WTC11 (cell line): ENCODE results near the gene SCNN1B. TPM values are rescaled to one million over a fixed set of nuclear protein-coding genes. Genes with fewer than 3 reads are reported as not detected.

Experiments
- ATAC-seq: fragments of 200-7000 bp; cut with Tn5 transposase; 2 replicates; pipeline ENCODE4 v1.10.0; 2021; ENCODE audit warnings: mild to moderate bottlenecking, moderate library complexity
- CTCF ChIA-PET: fragments of 300-600 bp; sonication (Branson Sonifier 250); formaldehyde crosslinking; loops from one replicate; lab custom pipeline; 2021; ENCODE audit warnings: antibody characterized with exemption; lab: Charles Lee
- POLR2A ChIA-PET: fragments of 350-600 bp; sonication (Branson Sonifier 250); formaldehyde crosslinking; loops from one replicate; lab custom pipeline; 2021; ENCODE audit warnings: antibody characterized with exemption; lab: Charles Lee
- DNase-seq: peaks from one replicate; pipeline ENCODE4 v3.0.0; 2021; ENCODE audit warnings: low spot score
- H3K27ac Mint-ChIP-seq: 2 replicates; pipeline ENCODE4 v1.8.0; 2021; ENCODE audit warnings: mixed read lengths
- H3K27me3 Mint-ChIP-seq: 2 replicates; pipeline ENCODE4 v1.8.0; 2021; ENCODE audit warnings: low read depth, mild to moderate bottlenecking, moderate library complexity, mixed read lengths
- H3K36me3 Mint-ChIP-seq: 2 replicates; pipeline ENCODE4 v1.8.0; 2021; ENCODE audit warnings: mixed read lengths
- H3K4me1 Mint-ChIP-seq: 2 replicates; pipeline ENCODE4 v1.8.0; 2022; ENCODE audit warnings: mixed read lengths
- H3K4me3 Mint-ChIP-seq: 2 replicates; pipeline ENCODE4 v1.8.0; 2021; ENCODE audit warnings: mild to moderate bottlenecking, moderate library complexity, mixed read lengths
- H3K9me3 Mint-ChIP-seq: 2 replicates; pipeline ENCODE4 v1.8.0; 2021; ENCODE audit warnings: mixed read lengths
- AFF4 ChIP-seq: sonication (generic); formaldehyde crosslinking; IDR thresholded peaks from 2 replicates; pipeline ENCODE4 v1.8.1; 2023; ENCODE audit warnings: mild to moderate bottlenecking, missing genetic modification reagents, borderline replicate concordance
- ATF3 ChIP-seq: sonication (generic); formaldehyde crosslinking; conservative IDR thresholded peaks from 2 replicates; pipeline ENCODE4 v1.8.1; 2022; ENCODE audit warnings: mild to moderate bottlenecking, missing genetic modification reagents
- ESRRA ChIP-seq: sonication (generic); formaldehyde crosslinking; IDR thresholded peaks from 2 replicates; pipeline ENCODE4 v1.8.1; 2022; ENCODE audit warnings: mild to moderate bottlenecking, missing genetic modification reagents, borderline replicate concordance
- ETV6 ChIP-seq: sonication (generic); formaldehyde crosslinking; IDR thresholded peaks from 2 replicates; pipeline ENCODE4 v1.8.1; 2022; ENCODE audit warnings: mild to moderate bottlenecking, missing genetic modification reagents
- IRF2 ChIP-seq: sonication (generic); formaldehyde crosslinking; IDR thresholded peaks from 2 replicates; pipeline ENCODE4 v1.8.0; 2022; ENCODE audit warnings: low read depth, missing genetic modification reagents, borderline replicate concordance
- KAT7 ChIP-seq: sonication (generic); formaldehyde crosslinking; IDR thresholded peaks from 2 replicates; pipeline ENCODE4 v1.8.1; 2023; ENCODE audit warnings: missing genetic modification reagents, mild to moderate bottlenecking, borderline replicate concordance
- MYBL2 ChIP-seq: sonication (generic); formaldehyde crosslinking; IDR thresholded peaks from 2 replicates; pipeline ENCODE4 v1.8.1; 2023; ENCODE audit warnings: mild to moderate bottlenecking, moderate library complexity, missing genetic modification reagents
- NFE2L1 ChIP-seq: sonication (generic); formaldehyde crosslinking; IDR thresholded peaks from 2 replicates; pipeline ENCODE4 v1.8.1; 2023; ENCODE audit warnings: missing genetic modification reagents
- RELA ChIP-seq: sonication (generic); formaldehyde crosslinking; IDR thresholded peaks from 2 replicates; pipeline ENCODE4 v1.8.1; 2022; ENCODE audit warnings: missing genetic modification reagents, mild to moderate bottlenecking, borderline replicate concordance
- SP1 ChIP-seq: sonication (generic); formaldehyde crosslinking; conservative IDR thresholded peaks from 2 replicates; pipeline ENCODE4 v1.8.1; 2022; ENCODE audit warnings: missing genetic modification reagents
- STAT6 ChIP-seq: sonication (generic); formaldehyde crosslinking; conservative IDR thresholded peaks from 2 replicates; pipeline ENCODE4 v1.8.1; 2023; ENCODE audit warnings: mild to moderate bottlenecking, low read depth, missing genetic modification reagents, moderate library complexity
- TCF7 ChIP-seq: sonication (generic); formaldehyde crosslinking; IDR thresholded peaks from 2 replicates; pipeline ENCODE4 v1.8.0; 2022; ENCODE audit warnings: mild to moderate bottlenecking, low read depth, missing genetic modification reagents, moderate library complexity
- TEAD4 ChIP-seq: sonication (generic); formaldehyde crosslinking; IDR thresholded peaks from 2 replicates; pipeline ENCODE4 v1.8.0; 2022; ENCODE audit warnings: mild to moderate bottlenecking, missing genetic modification reagents
- ZNF121 ChIP-seq: sonication (generic); formaldehyde crosslinking; IDR thresholded peaks from 2 replicates; pipeline ENCODE4 v1.8.0; 2023; ENCODE audit warnings: missing genetic modification reagents
- total RNA-seq: library from RNA; stranded (reverse); gene quantifications from 3 replicates; pipeline ENCODE4 v1.2.3, GENCODE V29; 2021
- TF ChIP-seq, protein P1 (sequence below): sonication (generic); formaldehyde crosslinking; IDR thresholded peaks from 2 replicates; pipeline ENCODE4 v1.8.0; 2022; ENCODE audit warnings: missing genetic modification reagents
- TF ChIP-seq, protein P2 (sequence below): sonication (generic); formaldehyde crosslinking; IDR thresholded peaks from 2 replicates; pipeline ENCODE4 v1.8.0; 2022; ENCODE audit warnings: mild to moderate bottlenecking, missing genetic modification reagents
- TF ChIP-seq, protein P3 (sequence below): sonication (generic); formaldehyde crosslinking; IDR thresholded peaks from 2 replicates; pipeline ENCODE4 v1.8.0; 2022; ENCODE audit warnings: mild to moderate bottlenecking, missing genetic modification reagents
- TF ChIP-seq, protein P4 (sequence below): sonication (generic); formaldehyde crosslinking; IDR thresholded peaks from 2 replicates; pipeline ENCODE4 v1.8.1; 2023; ENCODE audit warnings: mild to moderate bottlenecking, moderate library complexity, missing genetic modification reagents

SCNN1B gene
- total RNA-seq, 1 experiment from 2014 or later, result 4.8 TPM

DNA sequence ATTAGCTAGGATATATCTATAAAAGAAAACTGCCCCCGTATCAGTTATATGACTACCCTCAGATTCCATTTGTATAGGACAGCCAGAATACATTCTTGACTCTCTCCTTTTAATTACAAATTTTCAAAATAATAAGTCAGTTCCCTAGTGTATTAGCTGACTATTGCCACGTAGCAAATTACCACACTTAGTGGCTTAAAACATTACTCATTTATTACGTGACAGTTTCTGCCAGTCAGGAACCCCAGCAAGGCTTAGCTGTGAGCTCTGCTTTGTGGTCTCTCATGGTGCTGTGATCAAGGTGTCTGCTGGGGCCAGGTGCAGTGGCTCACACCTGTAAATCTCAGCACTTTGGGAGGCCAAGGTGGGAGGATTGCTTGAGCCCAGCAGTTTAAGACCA is 13.9 kb upstream of the SCNN1B start:
- no peak for ATAC-seq
- no peaks in the 10 kb centered on the region for H3K9me3 Mint-ChIP-seq
- no peak for DNase-seq
- H3K4me3 Mint-ChIP-seq, result no peak overlapping the region
- no peaks in the 10 kb centered on the region for H3K27me3 Mint-ChIP-seq
- ChIA-PET POLR2A (no interaction called here), CTCF (interaction anchor here (0.6 to 1.5 kb wide), 2 partner anchors 107 to 147 kb away, joined by 3 read pairs; no protein-coding TSS in a partner anchor)
- no peaks in the 10 kb centered on the region for H3K36me3 Mint-ChIP-seq
- H3K27ac Mint-ChIP-seq, result no peak overlapping the region
- H3K4me1 Mint-ChIP-seq, result no peaks in the 10 kb centered on the region
- TF ChIP-seq ATF3 (CRISPR knock-in tag) (no peak), KAT7 (CRISPR knock-in tag) (no peak), TCF7 (CRISPR knock-in tag) (no peak), SP1 (CRISPR knock-in tag) (no peak), ETV6 (CRISPR knock-in tag) (no peak), RELA (CRISPR knock-in tag) (no peak), NFE2L1 (CRISPR knock-in tag) (no peak), ZNF121 (CRISPR knock-in tag) (no peak), ESRRA (CRISPR knock-in tag) (no peak), TEAD4 (CRISPR knock-in tag) (no peak), MYBL2 (CRISPR knock-in tag) (no peak), IRF2 (CRISPR knock-in tag) (no peak), AFF4 (CRISPR knock-in tag) (no peak), STAT6 (CRISPR knock-in tag) (no peak)
- TF ChIP-seq, protein P1, sequence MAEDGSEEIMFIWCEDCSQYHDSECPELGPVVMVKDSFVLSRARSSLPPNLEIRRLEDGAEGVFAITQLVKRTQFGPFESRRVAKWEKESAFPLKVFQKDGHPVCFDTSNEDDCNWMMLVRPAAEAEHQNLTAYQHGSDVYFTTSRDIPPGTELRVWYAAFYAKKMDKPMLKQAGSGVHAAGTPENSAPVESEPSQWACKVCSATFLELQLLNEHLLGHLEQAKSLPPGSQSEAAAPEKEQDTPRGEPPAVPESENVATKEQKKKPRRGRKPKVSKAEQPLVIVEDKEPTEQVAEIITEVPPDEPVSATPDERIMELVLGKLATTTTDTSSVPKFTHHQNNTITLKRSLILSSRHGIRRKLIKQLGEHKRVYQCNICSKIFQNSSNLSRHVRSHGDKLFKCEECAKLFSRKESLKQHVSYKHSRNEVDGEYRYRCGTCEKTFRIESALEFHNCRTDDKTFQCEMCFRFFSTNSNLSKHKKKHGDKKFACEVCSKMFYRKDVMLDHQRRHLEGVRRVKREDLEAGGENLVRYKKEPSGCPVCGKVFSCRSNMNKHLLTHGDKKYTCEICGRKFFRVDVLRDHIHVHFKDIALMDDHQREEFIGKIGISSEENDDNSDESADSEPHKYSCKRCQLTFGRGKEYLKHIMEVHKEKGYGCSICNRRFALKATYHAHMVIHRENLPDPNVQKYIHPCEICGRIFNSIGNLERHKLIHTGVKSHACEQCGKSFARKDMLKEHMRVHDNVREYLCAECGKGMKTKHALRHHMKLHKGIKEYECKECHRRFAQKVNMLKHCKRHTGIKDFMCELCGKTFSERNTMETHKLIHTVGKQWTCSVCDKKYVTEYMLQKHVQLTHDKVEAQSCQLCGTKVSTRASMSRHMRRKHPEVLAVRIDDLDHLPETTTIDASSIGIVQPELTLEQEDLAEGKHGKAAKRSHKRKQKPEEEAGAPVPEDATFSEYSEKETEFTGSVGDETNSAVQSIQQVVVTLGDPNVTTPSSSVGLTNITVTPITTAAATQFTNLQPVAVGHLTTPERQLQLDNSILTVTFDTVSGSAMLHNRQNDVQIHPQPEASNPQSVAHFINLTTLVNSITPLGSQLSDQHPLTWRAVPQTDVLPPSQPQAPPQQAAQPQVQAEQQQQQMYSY (CRISPR knock-in tag), result no peak
- TF ChIP-seq, protein P2, sequence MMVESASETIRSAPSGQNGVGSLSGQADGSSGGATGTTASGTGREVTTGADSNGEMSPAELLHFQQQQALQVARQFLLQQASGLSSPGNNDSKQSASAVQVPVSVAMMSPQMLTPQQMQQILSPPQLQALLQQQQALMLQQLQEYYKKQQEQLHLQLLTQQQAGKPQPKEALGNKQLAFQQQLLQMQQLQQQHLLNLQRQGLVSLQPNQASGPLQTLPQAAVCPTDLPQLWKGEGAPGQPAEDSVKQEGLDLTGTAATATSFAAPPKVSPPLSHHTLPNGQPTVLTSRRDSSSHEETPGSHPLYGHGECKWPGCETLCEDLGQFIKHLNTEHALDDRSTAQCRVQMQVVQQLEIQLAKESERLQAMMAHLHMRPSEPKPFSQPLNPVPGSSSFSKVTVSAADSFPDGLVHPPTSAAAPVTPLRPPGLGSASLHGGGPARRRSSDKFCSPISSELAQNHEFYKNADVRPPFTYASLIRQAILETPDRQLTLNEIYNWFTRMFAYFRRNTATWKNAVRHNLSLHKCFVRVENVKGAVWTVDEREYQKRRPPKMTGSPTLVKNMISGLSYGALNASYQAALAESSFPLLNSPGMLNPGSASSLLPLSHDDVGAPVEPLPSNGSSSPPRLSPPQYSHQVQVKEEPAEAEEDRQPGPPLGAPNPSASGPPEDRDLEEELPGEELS (CRISPR knock-in tag), result no peak
- TF ChIP-seq, protein P3, sequence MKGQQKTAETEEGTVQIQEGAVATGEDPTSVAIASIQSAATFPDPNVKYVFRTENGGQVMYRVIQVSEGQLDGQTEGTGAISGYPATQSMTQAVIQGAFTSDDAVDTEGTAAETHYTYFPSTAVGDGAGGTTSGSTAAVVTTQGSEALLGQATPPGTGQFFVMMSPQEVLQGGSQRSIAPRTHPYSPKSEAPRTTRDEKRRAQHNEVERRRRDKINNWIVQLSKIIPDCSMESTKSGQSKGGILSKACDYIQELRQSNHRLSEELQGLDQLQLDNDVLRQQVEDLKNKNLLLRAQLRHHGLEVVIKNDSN (CRISPR knock-in tag), result no peak
- TF ChIP-seq, protein P4, sequence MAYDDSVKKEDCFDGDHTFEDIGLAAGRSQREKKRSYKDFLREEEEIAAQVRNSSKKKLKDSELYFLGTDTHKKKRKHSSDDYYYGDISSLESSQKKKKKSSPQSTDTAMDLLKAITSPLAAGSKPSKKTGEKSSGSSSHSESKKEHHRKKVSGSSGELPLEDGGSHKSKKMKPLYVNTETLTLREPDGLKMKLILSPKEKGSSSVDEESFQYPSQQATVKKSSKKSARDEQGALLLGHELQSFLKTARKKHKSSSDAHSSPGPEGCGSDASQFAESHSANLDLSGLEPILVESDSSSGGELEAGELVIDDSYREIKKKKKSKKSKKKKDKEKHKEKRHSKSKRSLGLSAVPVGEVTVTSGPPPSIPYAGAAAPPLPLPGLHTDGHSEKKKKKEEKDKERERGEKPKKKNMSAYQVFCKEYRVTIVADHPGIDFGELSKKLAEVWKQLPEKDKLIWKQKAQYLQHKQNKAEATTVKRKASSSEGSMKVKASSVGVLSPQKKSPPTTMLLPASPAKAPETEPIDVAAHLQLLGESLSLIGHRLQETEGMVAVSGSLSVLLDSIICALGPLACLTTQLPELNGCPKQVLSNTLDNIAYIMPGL (CRISPR knock-in tag), result no peak
